HepG2 (cell line): ENCODE results near the gene OR4D9. TPM values are rescaled to one million over a fixed set of nuclear protein-coding genes. Genes with fewer than 3 reads are reported as not detected.

Experiments
- ATF7-NPFF ChIP-seq: sonication (generic); formaldehyde crosslinking; IDR thresholded peaks from 2 replicates; pipeline ENCODE4 v1.8.1; 2023; ENCODE audit warnings: mild to moderate bottlenecking, low read depth, missing genetic modification reagents, moderate library complexity
- BRD4 ChIP-seq: sonication (generic); formaldehyde crosslinking; IDR thresholded peaks from 2 replicates; pipeline ENCODE4 v1.4.0; 2020; ENCODE audit warnings: missing genetic modification reagents
- KAT8 ChIP-seq: IDR thresholded peaks from 2 replicates; pipeline ENCODE4 v1.6.1; 2016; ENCODE audit warnings: missing genetic modification reagents, missing compliant biosample characterization
- ZNF224 ChIP-seq: sonication (generic); formaldehyde crosslinking; IDR thresholded peaks from 2 replicates; pipeline ENCODE4 v1.5.0; 2020; ENCODE audit warnings: mild to moderate bottlenecking, missing genetic modification reagents
- ZNF75D ChIP-seq: sonication (generic); formaldehyde crosslinking; IDR thresholded peaks from 2 replicates; pipeline ENCODE4 v1.8.1; 2023; ENCODE audit warnings: missing genetic modification reagents, mild to moderate bottlenecking, borderline replicate concordance
- ZSCAN12 ChIP-seq: sonication (generic); formaldehyde crosslinking; IDR thresholded peaks from 2 replicates; pipeline ENCODE4 v1.9.0; 2021; ENCODE audit warnings: mild to moderate bottlenecking, missing genetic modification reagents
- polyA plus RNA-seq, 8 experiments: library from polyadenylated mRNA; depleted of rRNA in 3 of 8; stranded (reverse) in 7 of 8; unstranded in 1 of 8; fragments of >200 nt; fragmentation: Illumina TruSeq in 4 of 8; extraction: Trizol in 4 of 8; gene quantifications; 2 replicates each; pipeline versions ENCODE4 v1.2.1 to v1.2.3, GENCODE V29; 2011 to 2016; ENCODE audit warnings: low read depth in 4 of 8, missing spikeins in 1 of 8, mixed read lengths in 1 of 8; ENCODE audit not compliant: insufficient read depth in 1 of 8
- total RNA-seq, 5 experiments: library from RNA; depleted of rRNA; stranded (reverse); fragments of >200 nt; fragmentation: Illumina TruSeq; extraction: Trizol; gene quantifications; 2 replicates each; pipeline ENCODE4 v1.2.3, GENCODE V29; 2016; ENCODE audit warnings: low read depth in 1 of 5
- TF ChIP-seq, protein P1 (sequence below), 2 experiments: fragments of 450-650 bp in 1 of 2; sonication (generic) in 1 of 2; formaldehyde crosslinking; IDR thresholded peaks; 2 replicates each; pipeline versions ENCODE4 v1.5.0 to v1.8.0; 2020 to 2022; ENCODE audit warnings: mild to moderate bottlenecking in 1 of 2, missing genetic modification reagents in 1 of 2
- TF ChIP-seq, protein P2 (sequence below): sonication (generic); formaldehyde crosslinking; IDR thresholded peaks from 2 replicates; pipeline ENCODE4 v1.4.0; 2020; ENCODE audit warnings: mild to moderate bottlenecking, missing genetic modification reagents, borderline replicate concordance
- TF ChIP-seq, protein P3 (sequence below): sonication (generic); formaldehyde crosslinking; conservative IDR thresholded peaks from 2 replicates; pipeline ENCODE4 v1.4.0; 2020; ENCODE audit warnings: missing genetic modification reagents
- TF ChIP-seq, protein P4 (sequence below): sonication (generic); formaldehyde crosslinking; IDR thresholded peaks from 2 replicates; pipeline ENCODE4 v1.5.1; 2020; ENCODE audit warnings: mild to moderate bottlenecking, missing genetic modification reagents, moderate library complexity
- TF ChIP-seq, protein P5 (sequence below): conservative IDR thresholded peaks from 2 replicates; pipeline ENCODE4 v1.6.1; 2018; ENCODE audit warnings: missing genetic modification reagents
- TF ChIP-seq, protein P6 (sequence below): sonication (generic); formaldehyde crosslinking; IDR thresholded peaks from 2 replicates; pipeline ENCODE4 v1.9.0; 2021; ENCODE audit warnings: mild to moderate bottlenecking, missing genetic modification reagents

The OR4D9 gene
- total and polyA plus RNA-seq, 2 of the 13 experiments (the other 11 are each of a cell fraction or from before 2014, with no cell fraction given): not detected

DNA sequence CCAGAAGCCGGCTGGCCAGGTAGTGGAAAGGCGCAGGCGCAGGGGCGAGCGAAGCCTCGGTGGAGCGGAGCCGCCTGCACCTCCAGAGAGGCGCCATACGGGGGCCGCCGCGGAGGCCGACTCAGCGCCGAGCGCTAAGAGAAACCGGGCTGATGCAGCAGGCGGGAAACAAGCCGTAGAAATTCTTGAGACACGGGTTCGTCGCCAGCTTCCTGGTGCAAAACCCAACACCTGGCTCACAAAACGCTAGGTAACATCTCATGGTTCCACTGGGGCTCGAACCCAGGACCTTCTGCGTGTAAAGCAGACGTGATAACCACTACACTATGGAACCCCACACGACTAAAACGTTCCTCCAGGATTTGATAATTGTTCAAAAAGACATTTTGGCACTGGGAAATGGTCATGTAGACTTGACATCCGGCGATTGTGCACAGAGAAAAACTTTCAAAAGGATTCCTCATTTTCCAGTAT, 39.1 kb downstream of the OR4D9 start (continued):
- TF ChIP-seq ZSCAN12 (CRISPR knock-in tag) (0 out of 2 replicates have a peak, but pooled peaks have one; percentile 66), ZNF224 (CRISPR knock-in tag) (no peak), BRD4 (CRISPR knock-in tag) (0 out of 2 replicates have a peak, but pooled peaks have one; percentile 17), ZNF75D (CRISPR knock-in tag) (no peak), ATF7-NPFF (CRISPR knock-in tag) (peak; percentile 70), KAT8 (CRISPR knock-in tag) (peak; percentile 74)
- TF ChIP-seq, protein P1, sequence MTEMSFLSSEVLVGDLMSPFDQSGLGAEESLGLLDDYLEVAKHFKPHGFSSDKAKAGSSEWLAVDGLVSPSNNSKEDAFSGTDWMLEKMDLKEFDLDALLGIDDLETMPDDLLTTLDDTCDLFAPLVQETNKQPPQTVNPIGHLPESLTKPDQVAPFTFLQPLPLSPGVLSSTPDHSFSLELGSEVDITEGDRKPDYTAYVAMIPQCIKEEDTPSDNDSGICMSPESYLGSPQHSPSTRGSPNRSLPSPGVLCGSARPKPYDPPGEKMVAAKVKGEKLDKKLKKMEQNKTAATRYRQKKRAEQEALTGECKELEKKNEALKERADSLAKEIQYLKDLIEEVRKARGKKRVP (CRISPR knock-in tag; IDR thresholded peaks at IDR 0.05): 0 out of 4 replicates have a peak, but pooled peaks of 1 of the 2 experiments have one; percentile 10
- TF ChIP-seq, protein P2, sequence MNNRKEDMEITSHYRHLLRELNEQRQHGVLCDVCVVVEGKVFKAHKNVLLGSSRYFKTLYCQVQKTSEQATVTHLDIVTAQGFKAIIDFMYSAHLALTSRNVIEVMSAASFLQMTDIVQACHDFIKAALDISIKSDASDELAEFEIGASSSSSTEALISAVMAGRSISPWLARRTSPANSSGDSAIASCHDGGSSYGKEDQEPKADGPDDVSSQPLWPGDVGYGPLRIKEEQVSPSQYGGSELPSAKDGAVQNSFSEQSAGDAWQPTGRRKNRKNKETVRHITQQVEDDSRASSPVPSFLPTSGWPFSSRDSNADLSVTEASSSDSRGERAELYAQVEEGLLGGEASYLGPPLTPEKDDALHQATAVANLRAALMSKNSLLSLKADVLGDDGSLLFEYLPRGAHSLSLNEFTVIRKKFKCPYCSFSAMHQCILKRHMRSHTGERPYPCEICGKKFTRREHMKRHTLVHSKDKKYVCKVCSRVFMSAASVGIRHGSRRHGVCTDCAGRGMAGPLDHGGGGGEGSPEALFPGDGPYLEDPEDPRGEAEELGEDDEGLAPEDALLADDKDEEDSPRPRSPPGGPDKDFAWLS (CRISPR knock-in tag): no peak
- TF ChIP-seq, protein P3, sequence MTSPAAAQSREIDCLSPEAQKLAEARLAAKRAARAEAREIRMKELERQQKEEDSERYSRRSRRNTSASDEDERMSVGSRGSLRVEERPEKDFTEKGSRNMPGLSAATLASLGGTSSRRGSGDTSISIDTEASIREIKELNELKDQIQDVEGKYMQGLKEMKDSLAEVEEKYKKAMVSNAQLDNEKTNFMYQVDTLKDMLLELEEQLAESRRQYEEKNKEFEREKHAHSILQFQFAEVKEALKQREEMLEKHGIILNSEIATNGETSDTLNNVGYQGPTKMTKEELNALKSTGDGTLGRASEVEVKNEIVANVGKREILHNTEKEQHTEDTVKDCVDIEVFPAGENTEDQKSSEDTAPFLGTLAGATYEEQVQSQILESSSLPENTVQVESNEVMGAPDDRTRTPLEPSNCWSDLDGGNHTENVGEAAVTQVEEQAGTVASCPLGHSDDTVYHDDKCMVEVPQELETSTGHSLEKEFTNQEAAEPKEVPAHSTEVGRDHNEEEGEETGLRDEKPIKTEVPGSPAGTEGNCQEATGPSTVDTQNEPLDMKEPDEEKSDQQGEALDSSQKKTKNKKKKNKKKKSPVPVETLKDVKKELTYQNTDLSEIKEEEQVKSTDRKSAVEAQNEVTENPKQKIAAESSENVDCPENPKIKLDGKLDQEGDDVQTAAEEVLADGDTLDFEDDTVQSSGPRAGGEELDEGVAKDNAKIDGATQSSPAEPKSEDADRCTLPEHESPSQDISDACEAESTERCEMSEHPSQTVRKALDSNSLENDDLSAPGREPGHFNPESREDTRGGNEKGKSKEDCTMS (CRISPR knock-in tag): no peak
- TF ChIP-seq, protein P4, sequence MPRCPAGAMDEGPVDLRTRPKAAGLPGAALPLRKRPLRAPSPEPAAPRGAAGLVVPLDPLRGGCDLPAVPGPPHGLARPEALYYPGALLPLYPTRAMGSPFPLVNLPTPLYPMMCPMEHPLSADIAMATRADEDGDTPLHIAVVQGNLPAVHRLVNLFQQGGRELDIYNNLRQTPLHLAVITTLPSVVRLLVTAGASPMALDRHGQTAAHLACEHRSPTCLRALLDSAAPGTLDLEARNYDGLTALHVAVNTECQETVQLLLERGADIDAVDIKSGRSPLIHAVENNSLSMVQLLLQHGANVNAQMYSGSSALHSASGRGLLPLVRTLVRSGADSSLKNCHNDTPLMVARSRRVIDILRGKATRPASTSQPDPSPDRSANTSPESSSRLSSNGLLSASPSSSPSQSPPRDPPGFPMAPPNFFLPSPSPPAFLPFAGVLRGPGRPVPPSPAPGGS (CRISPR knock-in tag): peak; percentile 26; the same call in 1 of the 2 replicates
- TF ChIP-seq, protein P5, sequence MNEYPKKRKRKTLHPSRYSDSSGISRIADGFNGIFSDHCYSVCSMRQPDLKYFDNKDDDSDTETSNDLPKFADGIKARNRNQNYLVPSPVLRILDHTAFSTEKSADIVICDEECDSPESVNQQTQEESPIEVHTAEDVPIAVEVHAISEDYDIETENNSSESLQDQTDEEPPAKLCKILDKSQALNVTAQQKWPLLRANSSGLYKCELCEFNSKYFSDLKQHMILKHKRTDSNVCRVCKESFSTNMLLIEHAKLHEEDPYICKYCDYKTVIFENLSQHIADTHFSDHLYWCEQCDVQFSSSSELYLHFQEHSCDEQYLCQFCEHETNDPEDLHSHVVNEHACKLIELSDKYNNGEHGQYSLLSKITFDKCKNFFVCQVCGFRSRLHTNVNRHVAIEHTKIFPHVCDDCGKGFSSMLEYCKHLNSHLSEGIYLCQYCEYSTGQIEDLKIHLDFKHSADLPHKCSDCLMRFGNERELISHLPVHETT (CRISPR knock-in tag): 0 out of 2 replicates have a peak, but pooled peaks have one; percentile 17
- TF ChIP-seq, protein P6, sequence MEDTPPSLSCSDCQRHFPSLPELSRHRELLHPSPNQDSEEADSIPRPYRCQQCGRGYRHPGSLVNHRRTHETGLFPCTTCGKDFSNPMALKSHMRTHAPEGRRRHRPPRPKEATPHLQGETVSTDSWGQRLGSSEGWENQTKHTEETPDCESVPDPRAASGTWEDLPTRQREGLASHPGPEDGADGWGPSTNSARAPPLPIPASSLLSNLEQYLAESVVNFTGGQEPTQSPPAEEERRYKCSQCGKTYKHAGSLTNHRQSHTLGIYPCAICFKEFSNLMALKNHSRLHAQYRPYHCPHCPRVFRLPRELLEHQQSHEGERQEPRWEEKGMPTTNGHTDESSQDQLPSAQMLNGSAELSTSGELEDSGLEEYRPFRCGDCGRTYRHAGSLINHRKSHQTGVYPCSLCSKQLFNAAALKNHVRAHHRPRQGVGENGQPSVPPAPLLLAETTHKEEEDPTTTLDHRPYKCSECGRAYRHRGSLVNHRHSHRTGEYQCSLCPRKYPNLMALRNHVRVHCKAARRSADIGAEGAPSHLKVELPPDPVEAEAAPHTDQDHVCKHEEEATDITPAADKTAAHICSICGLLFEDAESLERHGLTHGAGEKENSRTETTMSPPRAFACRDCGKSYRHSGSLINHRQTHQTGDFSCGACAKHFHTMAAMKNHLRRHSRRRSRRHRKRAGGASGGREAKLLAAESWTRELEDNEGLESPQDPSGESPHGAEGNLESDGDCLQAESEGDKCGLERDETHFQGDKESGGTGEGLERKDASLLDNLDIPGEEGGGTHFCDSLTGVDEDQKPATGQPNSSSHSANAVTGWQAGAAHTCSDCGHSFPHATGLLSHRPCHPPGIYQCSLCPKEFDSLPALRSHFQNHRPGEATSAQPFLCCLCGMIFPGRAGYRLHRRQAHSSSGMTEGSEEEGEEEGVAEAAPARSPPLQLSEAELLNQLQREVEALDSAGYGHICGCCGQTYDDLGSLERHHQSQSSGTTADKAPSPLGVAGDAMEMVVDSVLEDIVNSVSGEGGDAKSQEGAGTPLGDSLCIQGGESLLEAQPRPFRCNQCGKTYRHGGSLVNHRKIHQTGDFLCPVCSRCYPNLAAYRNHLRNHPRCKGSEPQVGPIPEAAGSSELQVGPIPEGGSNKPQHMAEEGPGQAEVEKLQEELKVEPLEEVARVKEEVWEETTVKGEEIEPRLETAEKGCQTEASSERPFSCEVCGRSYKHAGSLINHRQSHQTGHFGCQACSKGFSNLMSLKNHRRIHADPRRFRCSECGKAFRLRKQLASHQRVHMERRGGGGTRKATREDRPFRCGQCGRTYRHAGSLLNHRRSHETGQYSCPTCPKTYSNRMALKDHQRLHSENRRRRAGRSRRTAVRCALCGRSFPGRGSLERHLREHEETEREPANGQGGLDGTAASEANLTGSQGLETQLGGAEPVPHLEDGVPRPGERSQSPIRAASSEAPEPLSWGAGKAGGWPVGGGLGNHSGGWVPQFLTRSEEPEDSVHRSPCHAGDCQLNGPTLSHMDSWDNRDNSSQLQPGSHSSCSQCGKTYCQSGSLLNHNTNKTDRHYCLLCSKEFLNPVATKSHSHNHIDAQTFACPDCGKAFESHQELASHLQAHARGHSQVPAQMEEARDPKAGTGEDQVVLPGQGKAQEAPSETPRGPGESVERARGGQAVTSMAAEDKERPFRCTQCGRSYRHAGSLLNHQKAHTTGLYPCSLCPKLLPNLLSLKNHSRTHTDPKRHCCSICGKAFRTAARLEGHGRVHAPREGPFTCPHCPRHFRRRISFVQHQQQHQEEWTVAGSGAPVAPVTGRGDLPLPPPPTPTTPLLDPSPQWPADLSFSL (CRISPR knock-in tag): no peak
